Effector memory CD8-positive, alpha-beta T cell (primary cell): ENCODE data around the gene BBS9.

Source experiments
- ATAC-seq: fragments of 150-1000 bp; cut with Tn5 transposase; replicated peaks from 2 replicates; pipeline ENCODE4 v1.10.0; 2021; ENCODE audit warnings: mild to moderate bottlenecking, moderate library complexity
- DNase-seq, 3 experiments: peaks; one replicate each; pipeline ENCODE4 v3.0.0; 2021
- H3K27ac Mint-ChIP-seq, 2 donors: one replicate each; pipeline ENCODE4 v1.8.0; 2022; ENCODE audit warnings: mild to moderate bottlenecking in 2 of 2, mixed read lengths in 2 of 2, moderate library complexity in 2 of 2
- H3K27me3 Mint-ChIP-seq, 2 donors: one replicate each; pipeline ENCODE4 v1.8.0; 2022; ENCODE audit warnings: mixed read lengths in 2 of 2
- H3K36me3 Mint-ChIP-seq: one replicate; pipeline ENCODE4 v1.8.0; 2022; ENCODE audit warnings: mild to moderate bottlenecking, moderate library complexity, mixed read lengths; ENCODE audit not compliant: insufficient read depth
- H3K4me1 Mint-ChIP-seq, 2 donors: one replicate each; pipeline ENCODE4 v1.8.0; 2022; ENCODE audit warnings: low read depth in 2 of 2, mixed read lengths in 2 of 2
- H3K4me3 Mint-ChIP-seq, 2 donors: one replicate each; pipeline ENCODE4 v1.8.0; 2022; ENCODE audit warnings: mild to moderate bottlenecking in 2 of 2, mixed read lengths in 2 of 2, moderate library complexity in 2 of 2
- H3K9me3 Mint-ChIP-seq, 2 donors: one replicate each; pipeline ENCODE4 v1.8.0; 2022; ENCODE audit warnings: mixed read lengths in 2 of 2

BBS9 gene

DNA sequence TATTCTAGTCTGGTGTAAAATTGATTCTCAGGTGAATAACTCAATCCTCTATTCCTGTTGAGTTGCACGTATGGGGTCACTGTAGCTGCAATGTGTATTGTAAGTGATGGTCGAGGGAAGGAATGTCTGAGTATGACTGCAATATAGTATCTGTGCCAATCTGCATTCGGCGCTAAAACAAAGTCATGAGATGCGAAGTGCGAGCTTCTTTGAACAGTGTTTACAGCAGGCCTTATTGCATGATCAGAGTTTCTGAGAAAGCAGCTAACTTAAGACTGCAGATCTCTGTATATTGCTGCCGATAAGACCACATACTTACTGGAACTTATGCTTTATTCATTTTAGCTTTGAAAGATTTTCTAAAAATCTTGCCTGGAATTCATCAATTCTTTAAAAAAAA is 434.3 kb downstream of the BBS9 start:
- DNase-seq (no peak), ATAC-seq (no peak)
- Mint-ChIP-seq H3K27me3 (no peaks in the 10 kb centered on the region), H3K4me1 (peaks cover 0 to 3% of the 10 kb centered on the region in 2 donors), H3K9me3 (no peaks in the 10 kb centered on the region), H3K36me3 (no peaks in the 10 kb centered on the region), H3K4me3 (no peak overlapping the region), H3K27ac (no peak overlapping the region)

DNA sequence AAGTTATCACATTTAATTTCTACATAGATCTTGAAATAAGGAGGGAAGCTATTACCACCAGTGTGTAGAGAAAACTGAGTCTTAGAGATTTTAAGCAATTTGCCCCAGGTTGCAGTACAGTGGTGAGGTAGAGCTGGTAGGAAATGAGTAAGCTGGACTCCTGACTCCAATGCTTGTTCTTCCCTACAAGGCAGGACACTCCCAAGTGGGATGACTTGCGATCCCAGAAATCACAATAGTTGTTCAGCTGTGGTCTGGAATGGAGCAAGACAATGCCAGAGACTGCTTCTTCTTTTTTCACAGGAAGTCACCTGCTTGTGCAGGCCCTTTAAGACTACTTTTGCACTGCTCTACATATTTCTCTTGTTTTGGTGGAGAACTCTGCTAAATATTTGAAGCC is 448.8 kb downstream of the BBS9 start:
- no peaks in the 10 kb centered on the region for H3K36me3 Mint-ChIP-seq
- DNase-seq = no peak
- no peak overlapping the region for H3K27ac Mint-ChIP-seq
- H3K27me3 Mint-ChIP-seq = no peaks in the 10 kb centered on the region
- H3K9me3 Mint-ChIP-seq = no peaks in the 10 kb centered on the region
- no peak overlapping the region for H3K4me3 Mint-ChIP-seq
- no peak for ATAC-seq
- H3K4me1 Mint-ChIP-seq = no peaks in the 10 kb centered on the region

DNA sequence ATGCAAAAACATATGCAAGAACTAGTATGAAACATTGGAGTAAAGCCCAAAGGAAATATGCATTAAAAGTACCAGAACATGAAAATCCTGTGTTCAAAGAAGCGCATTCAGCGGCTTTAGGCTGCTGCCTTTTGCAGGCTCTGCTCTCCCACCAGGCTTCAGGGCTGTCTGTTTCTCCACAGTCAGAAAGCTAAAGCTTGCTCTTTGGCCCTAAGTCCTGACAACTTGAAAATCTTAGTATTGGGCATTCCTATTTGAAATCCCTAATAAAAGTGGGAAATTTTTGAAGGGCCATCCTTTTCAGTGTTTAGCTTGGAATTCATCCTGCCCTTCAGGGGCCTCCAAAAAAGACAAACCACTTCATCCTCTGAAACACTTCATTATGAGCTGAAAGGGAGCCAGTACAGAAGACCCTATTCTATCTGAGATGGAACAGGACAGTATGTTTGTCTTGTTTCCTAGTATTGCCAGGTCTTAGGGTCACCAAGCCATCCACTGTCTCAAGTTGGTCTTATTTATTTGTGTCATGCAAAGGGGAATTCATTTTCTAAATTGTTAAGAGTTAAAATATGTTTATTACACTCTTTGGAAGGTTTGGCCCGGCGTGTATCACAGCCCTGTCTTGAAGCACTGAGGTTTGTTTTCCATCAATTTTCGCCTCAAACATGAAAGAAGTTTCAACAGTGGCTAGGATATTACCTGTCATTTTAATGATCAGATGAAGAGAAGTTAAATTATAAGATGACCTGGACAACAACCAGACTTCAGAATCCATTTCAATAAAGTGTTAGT is 449.7 kb downstream of the BBS9 start:
- no peak overlapping the region for H3K27ac Mint-ChIP-seq
- no peak overlapping the region for H3K4me3 Mint-ChIP-seq
- H3K9me3 Mint-ChIP-seq = no peaks in the 10 kb centered on the region
- no peak for ATAC-seq
- H3K27me3 Mint-ChIP-seq = no peaks in the 10 kb centered on the region
- no peaks in the 10 kb centered on the region for H3K36me3 Mint-ChIP-seq
- no peak for DNase-seq
- no peaks in the 10 kb centered on the region for H3K4me1 Mint-ChIP-seq

DNA sequence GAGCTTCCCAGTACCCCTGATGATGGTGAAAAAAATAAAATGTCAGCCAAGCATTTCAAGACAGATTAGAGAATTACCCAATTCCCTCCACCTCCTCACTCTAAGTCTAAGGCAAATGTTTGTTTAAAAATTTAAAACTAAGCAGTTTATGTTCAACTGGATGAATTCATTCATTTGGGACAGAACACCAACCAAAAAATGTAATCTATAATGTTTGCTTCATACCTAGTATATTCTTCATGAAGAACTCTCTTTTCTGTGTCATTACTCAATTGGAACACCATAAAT is 450.3 kb downstream of the BBS9 start:
- Mint-ChIP-seq H3K27ac (no peak overlapping the region), H3K27me3 (no peaks in the 10 kb centered on the region), H3K36me3 (no peaks in the 10 kb centered on the region), H3K4me1 (no peaks in the 10 kb centered on the region), H3K4me3 (no peak overlapping the region), H3K9me3 (no peaks in the 10 kb centered on the region)
- ATAC-seq = no peak
- DNase-seq = no peak

DNA sequence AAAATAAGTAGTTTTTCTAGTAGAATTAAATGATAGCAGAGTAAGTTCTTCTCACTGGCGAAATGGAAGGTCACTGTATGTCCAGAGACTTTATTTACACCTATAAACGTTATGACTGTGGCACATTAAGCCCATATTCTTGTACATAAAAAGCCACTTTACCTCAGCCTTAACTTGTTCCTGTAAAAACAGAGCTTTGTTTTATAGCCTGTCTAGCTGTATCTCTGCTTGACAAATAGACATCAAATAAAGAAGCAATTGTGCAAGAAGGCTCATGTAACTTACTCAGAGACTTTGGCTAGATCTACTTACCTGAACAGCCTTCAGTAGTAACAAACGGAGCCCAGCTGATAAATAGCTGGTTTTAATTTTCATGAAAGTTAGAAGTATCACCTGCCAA is 451.9 kb downstream of the BBS9 start:
- Mint-ChIP-seq H3K36me3 (no peaks in the 10 kb centered on the region), H3K4me3 (no peak overlapping the region), H3K27me3 (no peaks in the 10 kb centered on the region), H3K9me3 (no peaks in the 10 kb centered on the region), H3K4me1 (no peaks in the 10 kb centered on the region), H3K27ac (no peak overlapping the region)
- DNase-seq (no peak), ATAC-seq (no peak)

DNA sequence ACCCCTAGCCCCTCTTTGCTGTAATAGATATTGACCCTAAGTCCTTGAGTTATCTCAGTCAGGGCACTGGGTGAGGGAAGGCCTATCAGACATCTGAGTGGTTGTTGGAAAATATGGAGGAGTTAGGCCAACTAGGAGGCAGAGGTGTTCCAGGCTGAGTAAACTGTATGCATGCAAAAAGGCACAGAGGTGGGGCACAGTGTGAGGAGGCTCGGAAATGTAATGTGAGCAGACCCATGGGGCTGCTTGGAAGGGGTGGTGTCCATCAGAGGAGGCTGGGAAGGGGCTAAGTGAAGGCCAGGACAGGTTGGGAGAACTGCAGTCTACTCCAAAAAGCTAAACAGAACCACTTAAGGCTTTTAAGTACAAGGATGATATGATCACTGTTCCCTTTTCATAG is 452.7 kb downstream of the BBS9 start:
- H3K9me3 Mint-ChIP-seq = no peaks in the 10 kb centered on the region
- no peaks in the 10 kb centered on the region for H3K4me1 Mint-ChIP-seq
- DNase-seq (no peak), ATAC-seq (no peak)
- no peak overlapping the region for H3K27ac Mint-ChIP-seq
- H3K4me3 Mint-ChIP-seq = no peak overlapping the region
- H3K27me3 Mint-ChIP-seq = no peaks in the 10 kb centered on the region
- H3K36me3 Mint-ChIP-seq = no peaks in the 10 kb centered on the region

DNA sequence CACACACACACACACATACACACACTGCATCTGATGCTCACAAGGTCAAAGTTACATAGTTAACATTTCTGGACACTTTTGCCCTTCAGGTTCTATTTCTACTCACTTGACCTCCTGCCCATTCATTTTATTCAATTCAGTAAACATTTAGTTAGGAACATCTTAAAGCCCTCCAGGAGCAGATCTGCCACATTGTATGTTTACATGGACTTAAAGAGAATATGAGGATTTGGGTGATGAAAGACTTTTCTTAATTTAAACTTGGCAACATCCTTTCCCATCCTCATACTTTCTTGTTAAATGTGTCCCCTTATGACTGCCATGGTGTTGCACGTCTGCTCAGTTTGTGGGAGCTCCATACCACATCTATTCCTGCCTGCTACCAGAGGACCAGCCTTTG is 453.2 kb downstream of the BBS9 start:
- Mint-ChIP-seq H3K27me3 (no peaks in the 10 kb centered on the region), H3K4me3 (no peak overlapping the region), H3K4me1 (no peaks in the 10 kb centered on the region), H3K9me3 (no peaks in the 10 kb centered on the region), H3K27ac (no peak overlapping the region), H3K36me3 (no peaks in the 10 kb centered on the region)
- no peak for ATAC-seq
- no peak for DNase-seq

DNA sequence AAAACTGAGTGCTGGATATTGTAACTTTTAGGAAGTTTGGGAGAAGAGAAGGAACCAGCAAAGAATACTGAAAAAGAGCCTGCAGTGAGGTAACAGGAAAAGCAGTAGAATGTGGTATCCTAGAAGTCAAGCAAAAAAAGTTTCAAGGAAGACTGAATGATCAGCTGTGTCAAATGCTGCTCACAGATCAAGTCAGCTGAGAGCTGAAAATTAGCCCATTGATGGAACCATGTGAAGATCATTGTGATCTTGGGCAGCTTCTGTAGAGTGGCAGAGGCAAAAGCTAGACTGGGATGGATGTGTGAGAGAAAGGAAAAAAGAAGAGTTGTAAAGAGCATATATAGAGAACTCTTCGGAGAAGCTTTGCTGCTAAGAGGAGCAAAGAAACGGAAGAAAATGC is 460.5 kb downstream of the BBS9 start:
- ATAC-seq = no peak
- Mint-ChIP-seq H3K4me1 (no peaks in the 10 kb centered on the region), H3K4me3 (no peak overlapping the region)

DNA sequence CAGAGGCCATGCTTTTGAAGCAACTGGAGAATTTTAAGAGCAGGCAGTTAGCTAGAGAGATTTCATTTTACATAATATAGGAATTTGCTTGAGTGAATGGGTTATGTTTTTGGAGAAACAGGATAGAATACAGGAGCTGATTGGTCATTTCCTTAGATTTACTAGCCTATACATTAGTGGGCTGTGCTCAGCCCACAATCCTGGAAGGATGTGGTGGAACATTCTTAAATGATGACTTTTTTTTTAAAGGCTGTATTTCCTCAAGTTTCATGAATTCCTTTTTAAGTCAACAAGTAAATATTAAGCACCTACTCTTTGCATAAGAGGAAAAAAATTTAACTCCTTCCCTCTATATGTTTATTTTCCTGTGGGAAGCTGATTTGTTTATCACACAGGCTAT is 461.6 kb downstream of the BBS9 start:
- DNase-seq (no peak), ATAC-seq (no peak)
- H3K4me1 Mint-ChIP-seq = no peaks in the 10 kb centered on the region
- H3K9me3 Mint-ChIP-seq = peaks cover 0 to 3% of the 10 kb centered on the region in 2 donors
- no peak overlapping the region for H3K27ac Mint-ChIP-seq
- no peaks in the 10 kb centered on the region for H3K36me3 Mint-ChIP-seq
- H3K27me3 Mint-ChIP-seq = no peaks in the 10 kb centered on the region
- no peak overlapping the region for H3K4me3 Mint-ChIP-seq

More for the DNA sequence above, 460.5 kb downstream of the BBS9 start:
- no peaks in the 10 kb centered on the region for H3K36me3 Mint-ChIP-seq
- no peaks in the 10 kb centered on the region for H3K27me3 Mint-ChIP-seq
- H3K27ac Mint-ChIP-seq = no peak overlapping the region
- H3K9me3 Mint-ChIP-seq = peaks cover 0 to 3% of the 10 kb centered on the region in 2 donors
- no peak for DNase-seq

DNA sequence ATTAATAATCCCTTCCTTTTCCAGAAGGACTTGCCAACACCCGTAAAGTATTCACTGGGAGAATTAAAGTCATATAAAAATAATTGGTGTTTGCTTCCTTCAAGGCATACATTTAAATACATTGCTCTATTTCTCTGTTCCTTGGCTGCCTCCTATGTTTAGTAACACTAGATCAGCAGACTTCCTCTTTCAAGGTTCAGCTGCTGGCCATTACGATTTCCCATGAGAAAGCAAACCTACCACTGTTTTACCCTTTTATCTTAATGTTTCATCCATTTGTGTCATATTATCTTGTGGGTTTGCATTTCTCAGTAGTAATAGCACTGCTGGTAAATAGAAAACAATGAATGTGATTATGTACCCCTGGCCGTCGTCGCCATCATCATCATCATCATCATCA is 462.1 kb downstream of the BBS9 start:
- Mint-ChIP-seq H3K27ac (no peak overlapping the region), H3K4me3 (no peak overlapping the region), H3K4me1 (no peaks in the 10 kb centered on the region), H3K9me3 (peaks cover 0 to 3% of the 10 kb centered on the region in 2 donors), H3K27me3 (no peaks in the 10 kb centered on the region), H3K36me3 (no peaks in the 10 kb centered on the region)
- ATAC-seq = no peak
- no peak for DNase-seq

DNA sequence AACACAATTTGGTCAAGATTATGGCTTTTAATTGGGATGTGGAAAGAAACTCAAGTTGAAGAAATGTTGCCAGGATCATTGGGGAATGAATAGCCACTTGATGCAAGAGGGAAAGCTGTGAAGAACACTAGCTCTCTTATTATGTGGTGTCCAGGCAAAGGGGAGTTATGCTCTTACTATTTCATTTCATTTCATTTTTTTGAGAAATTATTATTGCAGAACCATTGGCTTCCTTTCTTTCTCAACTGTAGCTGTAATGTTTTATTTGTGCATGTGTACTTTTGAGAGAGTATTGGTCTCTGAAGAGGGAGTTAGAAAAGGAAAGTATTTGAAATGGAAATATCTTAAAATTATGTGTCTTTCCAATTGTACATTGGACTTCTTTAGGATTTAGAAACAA is 463.4 kb downstream of the BBS9 start:
- Mint-ChIP-seq H3K9me3 (peaks cover 0 to 3% of the 10 kb centered on the region in 2 donors), H3K36me3 (no peaks in the 10 kb centered on the region), H3K27me3 (no peaks in the 10 kb centered on the region), H3K4me1 (no peaks in the 10 kb centered on the region), H3K4me3 (no peak overlapping the region), H3K27ac (no peak overlapping the region)
- ATAC-seq (no peak), DNase-seq (no peak)

DNA sequence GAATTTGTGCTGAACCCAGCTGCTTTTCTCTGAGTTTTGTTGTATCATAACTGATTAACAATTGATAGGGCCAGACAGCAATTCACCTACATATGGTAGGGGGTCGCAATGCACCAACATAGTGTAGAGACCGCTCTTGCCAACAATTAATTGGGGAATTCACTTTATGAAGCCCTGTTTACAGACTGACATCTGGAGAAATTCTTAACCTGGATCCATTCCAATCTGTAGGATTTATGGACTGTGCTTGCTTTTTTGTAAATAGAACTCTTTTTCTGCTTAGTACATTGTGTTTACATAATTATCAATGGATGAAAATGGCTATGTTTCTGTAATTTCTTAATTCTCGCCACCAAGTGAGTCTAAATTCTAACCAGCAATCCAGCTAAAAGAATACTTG is 464.2 kb downstream of the BBS9 start:
- ATAC-seq (no peak), DNase-seq (no peak)
- no peak overlapping the region for H3K4me3 Mint-ChIP-seq
- H3K36me3 Mint-ChIP-seq = no peaks in the 10 kb centered on the region
- H3K9me3 Mint-ChIP-seq = peaks cover 0 to 3% of the 10 kb centered on the region in 2 donors
- no peaks in the 10 kb centered on the region for H3K27me3 Mint-ChIP-seq
- H3K4me1 Mint-ChIP-seq = no peaks in the 10 kb centered on the region
- H3K27ac Mint-ChIP-seq = no peak overlapping the region

DNA sequence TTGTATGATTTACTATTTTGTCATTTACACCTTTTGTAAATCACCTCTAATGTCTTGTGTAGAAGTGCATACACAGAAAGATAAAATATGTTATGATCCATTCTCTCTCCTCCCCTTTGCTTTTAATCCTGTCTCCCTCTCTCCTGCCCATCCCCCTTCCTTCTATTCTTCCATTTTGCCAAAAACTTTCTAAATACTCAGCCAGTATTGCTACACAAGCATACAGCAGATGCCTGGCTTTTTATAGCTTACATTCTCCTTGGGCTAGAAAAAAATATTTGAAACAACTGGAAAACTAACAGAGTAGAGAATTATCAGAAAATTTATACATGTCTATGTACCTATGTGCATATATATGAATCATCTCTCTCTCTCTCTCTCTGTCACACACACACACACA is 467.3 kb downstream of the BBS9 start:
- H3K27me3 Mint-ChIP-seq = no peaks in the 10 kb centered on the region

DNA sequence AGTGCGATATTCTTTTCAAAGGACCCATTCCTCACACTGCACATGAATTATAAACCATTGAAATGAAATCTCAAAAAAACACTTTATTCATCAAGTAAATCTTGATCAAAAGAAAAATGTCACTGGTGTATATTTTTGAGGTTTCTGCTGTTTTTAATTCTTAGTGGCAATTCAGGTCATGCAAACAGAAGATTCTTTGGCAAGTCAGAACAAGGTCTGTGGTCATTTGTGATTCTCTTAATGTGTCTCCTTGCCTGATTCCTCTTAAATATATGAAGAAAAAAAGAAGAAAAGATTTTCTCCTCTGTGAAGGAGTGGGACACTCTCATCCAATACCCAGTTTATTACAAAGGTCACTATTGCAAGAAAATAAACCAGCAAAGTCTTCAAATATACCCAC is 467.8 kb downstream of the BBS9 start:
- no peak overlapping the region for H3K4me3 Mint-ChIP-seq
- peaks cover 0 to 3% of the 10 kb centered on the region in 2 donors for H3K9me3 Mint-ChIP-seq
- no peak for DNase-seq
- no peak for ATAC-seq
- no peaks in the 10 kb centered on the region for H3K4me1 Mint-ChIP-seq
- no peak overlapping the region for H3K27ac Mint-ChIP-seq
- peaks cover 4% of the 10 kb centered on the region for H3K36me3 Mint-ChIP-seq
- no peaks in the 10 kb centered on the region for H3K27me3 Mint-ChIP-seq

More for the DNA sequence above, 467.3 kb downstream of the BBS9 start:
- Mint-ChIP-seq H3K4me1 (no peaks in the 10 kb centered on the region), H3K27ac (no peak overlapping the region), H3K4me3 (no peak overlapping the region), H3K36me3 (peaks cover under 1% of the 10 kb centered on the region), H3K9me3 (peaks cover 0 to 3% of the 10 kb centered on the region in 2 donors)
- no peak for DNase-seq
- ATAC-seq = no peak

DNA sequence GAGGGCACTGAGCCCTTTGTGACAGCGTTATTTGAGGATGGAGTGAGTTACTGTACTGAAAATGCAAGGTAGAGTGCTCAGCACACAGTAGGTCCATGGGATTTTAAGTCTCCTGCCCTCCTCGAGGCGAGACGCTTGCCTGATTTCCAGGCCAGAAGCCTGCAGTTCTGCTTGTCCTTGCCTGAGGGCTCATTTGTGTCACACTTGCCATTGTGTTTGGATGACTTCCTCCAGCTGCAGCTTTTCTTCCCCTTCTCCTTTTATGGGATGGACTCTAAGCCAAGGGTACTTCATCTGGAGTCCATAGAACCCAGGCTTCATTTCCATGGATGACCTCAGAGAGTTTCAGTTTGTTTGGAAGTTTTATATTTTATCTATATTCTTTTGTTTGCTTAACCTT is 471.7 kb downstream of the BBS9 start:
- H3K27me3 Mint-ChIP-seq = no peaks in the 10 kb centered on the region
- ATAC-seq = no peak

More for the DNA sequence above, 471.7 kb downstream of the BBS9 start:
- Mint-ChIP-seq H3K4me3 (no peak overlapping the region), H3K27ac (no peak overlapping the region), H3K36me3 (peaks cover 4% of the 10 kb centered on the region), H3K9me3 (no peaks in the 10 kb centered on the region), H3K4me1 (peaks cover 0 to 5% of the 10 kb centered on the region in 2 donors)
- DNase-seq = no peak
